ENCODE measurements around the gene CORO7. TPM values are rescaled to one million over a fixed set of nuclear protein-coding genes. Genes with fewer than 3 reads are reported as not detected.
"Not testable (repeated sequence)": the region's sequence is repeated elsewhere in the genome, so short reads cannot be mapped to it uniquely, and the experiment has no call there.

The CORO7 gene
- total RNA-seq, 1 experiment from 2014 or later = 14.3 TPM

GRCh38 chr16:4344983-4345835, 71.2 kb downstream of the CORO7 start:
- Histone ChIP-seq H3K36me3 (ENCODE audit: low read depth, low read length) (no peaks in the 10 kb centered on the region), H2AFZ (ENCODE audit: low read length) (no peak overlapping the region), H3K27me3 (ENCODE audit: low read length) (no peaks in the 10 kb centered on the region), H3K4me2 (ENCODE audit: low read length) (no peak overlapping the region), H4K20me1 (ENCODE audit: low read length) (peaks cover 5% of the 10 kb centered on the region; the same call in 1 of the 2 replicates), H3K79me2 (ENCODE audit: low read length) (peaks cover 64% of the 10 kb centered on the region), H3F3A (ENCODE audit: low read length, unreplicated experiment) (no peaks in the 10 kb centered on the region), H3K9me3 (ENCODE audit: low read length) (no peaks in the 10 kb centered on the region), H3K4me3 (ENCODE audit: low read length) (no peak overlapping the region), H3K4me1 (ENCODE audit: insufficient read depth, low read length) (no peaks in the 10 kb centered on the region), H3K27ac (ENCODE audit: low read length) (no peak overlapping the region), H3K9ac (ENCODE audit: low read length) (no peak overlapping the region), H3K9me2 (replicated peaks; ENCODE audit: low read length) (no peaks in the 10 kb centered on the region)
- ATAC-seq (peak; percentile 42; the same call in 1 of the 2 replicates), DNase-seq (no peak)
- intact Hi-C loops (cut with micrococcal nuclease) = no loop called here
- POLR2A ChIA-PET (ENCODE audit: unreplicated experiment) = no interaction called here
- TF ChIP-seq CTCF (conservative IDR thresholded peaks at IDR 0.05; ENCODE audit: low read depth, low read length) (no peak), EZH2 (IDR thresholded peaks at IDR 0.05; ENCODE audit: low read length, unreplicated experiment) (no peak), EZH2phosphoT487 (IDR thresholded peaks at IDR 0.05; ENCODE audit: borderline replicate concordance, low read length) (no peak)
- BruUV-seq (replicated peaks) = no TSS peak
- CTCF ChIA-PET = no interaction called here

- ATAC-seq; DNase-seq; H3K36me3 ChIP-seq (ENCODE audit: low read depth, low read length); H3K27me3 ChIP-seq (ENCODE audit: low read length); intact Hi-C loops (cut with micrococcal nuclease); H3K4me3 ChIP-seq (ENCODE audit: low read length); CTCF ChIA-PET; H3K9ac ChIP-seq (ENCODE audit: low read length); BruUV-seq (replicated peaks); H4K20me1 ChIP-seq (ENCODE audit: low read length); H3K4me1 ChIP-seq (ENCODE audit: insufficient read depth, low read length); H3K4me2 ChIP-seq (ENCODE audit: low read length); H2AFZ ChIP-seq (ENCODE audit: low read length); H3K27ac ChIP-seq (ENCODE audit: low read length); H3K9me3 ChIP-seq (ENCODE audit: low read length); H3F3A ChIP-seq (ENCODE audit: low read length, unreplicated experiment); H3K9me2 ChIP-seq (replicated peaks; ENCODE audit: low read length); POLR2A ChIA-PET (ENCODE audit: unreplicated experiment): not testable (repeated sequence)
- peaks cover 56% of the 10 kb centered on the region for H3K79me2 ChIP-seq (ENCODE audit: low read length)
Observed at GRCh38 chr16:4344300-4344982, 72.0 kb downstream of the CORO7 start.

GRCh38 chr16:4342866-4343744, 73.3 kb downstream of the CORO7 start:
- peaks cover 43% of the 10 kb centered on the region for H3K79me2 ChIP-seq (ENCODE audit: low read length)
- H2AFZ ChIP-seq (ENCODE audit: low read length) = no peak overlapping the region
- H3K9me3 ChIP-seq (ENCODE audit: low read length) = no peaks in the 10 kb centered on the region
- H3K4me2 ChIP-seq (ENCODE audit: low read length) = no peak overlapping the region
- BruUV-seq (replicated peaks) = no TSS peak
- intact Hi-C loops (cut with micrococcal nuclease) = no loop called here
- H3K9ac ChIP-seq (ENCODE audit: low read length) = no peak overlapping the region
- CTCF ChIA-PET = no interaction called here
- no peak for TF ChIP-seq EZH2 (IDR thresholded peaks at IDR 0.05; ENCODE audit: low read length, unreplicated experiment)
- peaks cover 5% of the 10 kb centered on the region; the same call in 1 of the 2 replicates for H4K20me1 ChIP-seq (ENCODE audit: low read length)
- H3K27ac ChIP-seq (ENCODE audit: low read length) = no peak overlapping the region
- POLR2A ChIA-PET (ENCODE audit: unreplicated experiment) = no interaction called here
- H3K27me3 ChIP-seq (ENCODE audit: low read length) = no peaks in the 10 kb centered on the region
- no peaks in the 10 kb centered on the region for H3K36me3 ChIP-seq (ENCODE audit: low read depth, low read length)
- no peaks in the 10 kb centered on the region for H3K9me2 ChIP-seq (replicated peaks; ENCODE audit: low read length)
- H3K4me3 ChIP-seq (ENCODE audit: low read length) = no peak overlapping the region
- H3F3A ChIP-seq (ENCODE audit: low read length, unreplicated experiment) = no peaks in the 10 kb centered on the region
- no peak for ATAC-seq
- no peak for DNase-seq
- H3K4me1 ChIP-seq (ENCODE audit: insufficient read depth, low read length) = no peaks in the 10 kb centered on the region
